GM12878 (cell line): ENCODE measurements around the gene PEAR1. TPM values are rescaled to one million over a fixed set of nuclear protein-coding genes. Genes with fewer than 3 reads are reported as not detected.

Experiments
- ATAC-seq: fragments of 200-7000 bp; cut with Tn5 transposase; 3 replicates; pipeline ENCODE4 v1.9.1; 2020; ENCODE audit warnings: mild to moderate bottlenecking, moderate library complexity
- BruUV-seq: library from RNA; stranded (reverse); fragments of 400-500 nt; replicated peaks from 2 replicates; lab custom pipeline; 2021; lab: Mats Ljungman, UMichigan
- CTCF ChIA-PET: fragments of 300-600 bp; sonication (Branson Sonifier 250); formaldehyde crosslinking; extraction: SDS; loops from one replicate; lab custom pipeline; 2021; ENCODE audit warnings: inconsistent platforms; lab: Yijun Ruan, JAX
- POLR2A ChIA-PET: fragments of 350-600 bp; formaldehyde crosslinking; extraction: SDS; loops from one replicate; lab custom pipeline; 2021; ENCODE audit warnings: inconsistent platforms; lab: Charles Lee
- RAD21 ChIA-PET: fragments of 300-600 bp; sonication (Branson Sonifier 250); formaldehyde crosslinking; loops from one replicate; lab custom pipeline; 2023; ENCODE audit warnings: antibody characterized with exemption; ENCODE audit not compliant: unreplicated experiment; lab: Charles Lee
- SMC1A ChIA-PET: fragments of 300-600 bp; sonication (Branson Sonifier 250); formaldehyde crosslinking; loops from one replicate; lab custom pipeline; 2023; ENCODE audit not compliant: unreplicated experiment, uncharacterized antibody; lab: Charles Lee
- DNase-seq: peaks from one replicate; pipeline ENCODE4 v3.0.0-alpha.2; 2011; ENCODE audit warnings: low read depth, low spot score
- FAIRE-seq: peaks from 3 replicates; lab custom pipeline; 2011; peaks lifted over from hg19 to GRCh38; lab: Jason Lieb, UNC
- H2AFZ ChIP-seq: 2 replicates; pipeline ENCODE4 v1.6.0; 2011; ENCODE audit warnings: low read depth, low read length, control low read depth; ENCODE audit not compliant: control insufficient read depth
- H3K27ac ChIP-seq: 2 replicates; pipeline ENCODE4 v1.5.1; 2011; ENCODE audit warnings: control low read depth; ENCODE audit not compliant: control insufficient read depth, insufficient read depth
- H3K27me3 ChIP-seq, 2 experiments: replicated peaks in 1 of 2; 2 replicates each; pipeline versions ENCODE4 v1.6.0 to v1.6.1; 2011; ENCODE audit warnings: low read length in 1 of 2; ENCODE audit not compliant: control insufficient read depth in 2 of 2, insufficient read depth in 2 of 2
- H3K36me3 ChIP-seq, 2 experiments: 2 replicates each; pipeline ENCODE4 v1.5.1; 2011; ENCODE audit warnings: low read length in 1 of 2; ENCODE audit not compliant: control insufficient read depth in 2 of 2, insufficient read depth in 2 of 2
- H3K4me1 ChIP-seq: 2 replicates; pipeline ENCODE4 v1.6.1; 2011; ENCODE audit warnings: mild to moderate bottlenecking, low read length, moderate library complexity, mixed read lengths; ENCODE audit not compliant: control insufficient read depth, insufficient read depth
- H3K4me2 ChIP-seq: 2 replicates; pipeline ENCODE4 v1.6.0; 2011; ENCODE audit warnings: control low read depth; ENCODE audit not compliant: control insufficient read depth, insufficient read depth
- H3K4me3 ChIP-seq: fragments of 200-600 bp; sonication (generic); 2 replicates; pipeline ENCODE4 v1.5.1; 2016
- H3K79me2 ChIP-seq: 2 replicates; pipeline ENCODE4 v1.6.0; 2011; ENCODE audit warnings: low read length; ENCODE audit not compliant: control insufficient read depth, insufficient read depth
- H3K9ac ChIP-seq: 2 replicates; pipeline ENCODE4 v1.8.0; 2011; ENCODE audit warnings: low read length, control low read depth, mixed read lengths; ENCODE audit not compliant: control insufficient read depth, insufficient read depth
- H3K9me3 ChIP-seq: replicated peaks from 3 replicates; pipeline ENCODE4 v1.5.1; 2011; ENCODE audit warnings: mild to moderate bottlenecking, low read length; ENCODE audit not compliant: control insufficient read depth, insufficient read depth
- H4K20me1 ChIP-seq: 2 replicates; pipeline ENCODE4 v1.6.0; 2011; ENCODE audit not compliant: control insufficient read depth, insufficient read depth
- CTCF ChIP-seq, 3 experiments: IDR thresholded peaks in 2 of 3; conservative IDR thresholded peaks in 1 of 3; 2 replicates each; pipeline ENCODE4 v1.5.1; 2011; ENCODE audit warnings: low read depth in 3 of 3, low read length in 3 of 3, mild to moderate bottlenecking in 3 of 3, control low read depth in 2 of 3, moderate library complexity in 2 of 3, inconsistent platforms in 1 of 3, mixed read lengths in 1 of 3; ENCODE audit not compliant: control insufficient read depth in 2 of 3, insufficient read depth in 1 of 3; ENCODE audit errors: extremely low read depth in 1 of 3
- EZH2 ChIP-seq: IDR thresholded peaks from 2 replicates; pipeline ENCODE4 v1.6.1; 2012; ENCODE audit warnings: low read depth, mild to moderate bottlenecking, control low read depth, inconsistent platforms, low read length, borderline replicate concordance; ENCODE audit not compliant: control insufficient read depth
- GATAD2B ChIP-seq: fragments of 450-650 bp; conservative IDR thresholded peaks from 2 replicates; pipeline ENCODE4 v1.6.1; 2017; ENCODE audit warnings: low read depth, mild to moderate bottlenecking, moderate library complexity
- HDAC6 ChIP-seq: fragments of 200-600 bp; sonication (generic); IDR thresholded peaks from one replicate; pipeline ENCODE4 v1.8.0; 2017; ENCODE audit warnings: antibody characterized with exemption; ENCODE audit not compliant: unreplicated experiment
- NKRF ChIP-seq: fragments of 450-650 bp; conservative IDR thresholded peaks from 2 replicates; pipeline ENCODE4 v1.6.1; 2017; ENCODE audit warnings: mild to moderate bottlenecking, moderate library complexity
- NR2F1 ChIP-seq: fragments of 450-650 bp; conservative IDR thresholded peaks from 2 replicates; pipeline ENCODE4 v1.6.1; 2017; ENCODE audit warnings: mild to moderate bottlenecking
- NRF1 ChIP-seq: conservative IDR thresholded peaks from 2 replicates; pipeline ENCODE4 v1.6.1; 2011; ENCODE audit warnings: mild to moderate bottlenecking, low read depth, low read length, improper control_type of control experiment
- POLR2AphosphoS5 ChIP-seq: IDR thresholded peaks from 2 replicates; pipeline ENCODE4 v1.6.1; 2011; ENCODE audit warnings: mild to moderate bottlenecking, low read length, inconsistent platforms
- RAD51 ChIP-seq: fragments of 450-650 bp; IDR thresholded peaks from 2 replicates; pipeline ENCODE4 v1.6.1; 2016; ENCODE audit warnings: moderate library complexity, mild to moderate bottlenecking, inconsistent platforms
- SIX5 ChIP-seq: IDR thresholded peaks from 2 replicates; pipeline ENCODE4 v1.6.1; 2011; ENCODE audit warnings: mild to moderate bottlenecking, low read depth, low read length, moderate library complexity; ENCODE audit not compliant: severe bottlenecking
- SUPT20H ChIP-seq: IDR thresholded peaks from 2 replicates; pipeline ENCODE4 v1.6.1; 2011; ENCODE audit warnings: low read depth, mild to moderate bottlenecking, low read length, moderate library complexity, borderline replicate concordance; ENCODE audit not compliant: control insufficient read depth
- ZNF24 ChIP-seq: fragments of 450-650 bp; IDR thresholded peaks from 2 replicates; pipeline ENCODE4 v1.6.1; 2017; ENCODE audit warnings: antibody characterized with exemption, mild to moderate bottlenecking
- WGBS: methylation state at CpG from one replicate; pipeline ENCODE4 v1.1.6; 2016; ENCODE audit warnings: low lambda C conversion rate; ENCODE audit not compliant: insufficient replicate concordance, insufficient coverage; ENCODE audit errors: missing lambda C conversion rate; 5-methylcytosine and 5-hydroxymethylcytosine counted together
- in situ Hi-C: fragments of 300-500 bp; cut with MboI; formaldehyde crosslinking; loops from 9 replicates; pipeline ENCODE4 v1.14.3; 2018; ENCODE audit warnings: mixed read lengths
- intact Hi-C: fragments of 100-400 bp; cut with micrococcal nuclease; formaldehyde crosslinking; loops from one replicate; pipeline ENCODE4 v1.14.2; 2022; ENCODE audit not compliant: unreplicated experiment
- polyA plus RNA-seq, 11 experiments: library from polyadenylated mRNA; depleted of rRNA in 4 of 11; unstranded in 6 of 11; stranded (reverse) in 5 of 11; fragments of >200 nt; fragmentation: Nextera tagmentation in 4 of 11; fragmentation: Illumina TruSeq in 1 of 11; extraction: Ambion mirVana in 4 of 11; extraction: Trizol in 1 of 11; gene quantifications; 1 replicate in 1 of 11; 2 replicates in 10 of 11; pipeline versions ENCODE4 v1.2.1 to v1.2.3, GENCODE V29; 2011 to 2016; ENCODE audit warnings: inconsistent platforms in 2 of 11, missing spikeins in 2 of 11, low read depth in 1 of 11
- total RNA-seq, 4 experiments: library from RNA; depleted of rRNA in 3 of 4; stranded (reverse); fragments of >200 nt in 3 of 4; fragmentation: Illumina TruSeq in 1 of 4; extraction: Trizol in 1 of 4; gene quantifications; 2 replicates each; pipeline versions ENCODE4 v1.2.1 to v1.2.3, GENCODE V29; 2013 to 2021
- TF ChIP-seq, protein P1 (sequence below): fragments of 450-650 bp; IDR thresholded peaks from 2 replicates; pipeline ENCODE4 v1.6.1; 2018; ENCODE audit warnings: borderline replicate concordance, mild to moderate bottlenecking; ENCODE audit not compliant: partially characterized antibody
- TF ChIP-seq, protein P2 (sequence below): fragments of 450-650 bp; formaldehyde crosslinking; IDR thresholded peaks from 2 replicates; pipeline ENCODE4 v1.4.0; 2020; ENCODE audit warnings: mild to moderate bottlenecking, moderate library complexity

Gene PEAR1
- total and polyA plus RNA-seq, 10 of the 15 experiments (the other 5 are each of a cell fraction or from before 2014, with no cell fraction given), result not detected

DNA sequence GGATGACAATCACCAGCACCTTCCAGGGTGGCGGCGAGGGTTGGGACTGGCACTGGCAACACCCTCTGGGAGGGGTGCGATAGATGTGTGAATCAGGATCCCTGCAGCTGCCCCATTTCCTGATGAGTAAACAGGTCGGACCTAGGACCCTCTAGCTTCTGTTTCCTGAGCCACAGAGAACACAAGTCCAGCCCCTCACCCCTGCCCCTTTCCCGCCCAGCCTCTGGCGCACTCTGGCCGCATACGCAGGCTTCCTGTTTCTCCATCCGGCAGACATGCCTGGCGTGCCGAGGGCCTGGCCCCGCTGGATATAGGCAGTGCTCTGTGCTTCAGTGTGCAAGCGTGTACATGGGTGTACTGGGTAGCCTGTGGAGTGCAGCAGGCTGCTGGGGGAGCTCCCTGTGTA lies 4.6 kb downstream of the PEAR1 start:
- no peak overlapping the region for H2AFZ ChIP-seq
- SMC1A ChIA-PET, result no interaction called here
- H3K79me2 ChIP-seq, result no peaks in the 10 kb centered on the region
- H3K9ac ChIP-seq, result no peak overlapping the region
- H3K4me3 ChIP-seq, result no peak overlapping the region
- ATAC-seq (no peak; the same call in 1 of the 3 replicates), FAIRE-seq (no peak), DNase-seq (no peak)
- WGBS, result 13% methylated on average over 11 of the region's 13 CpGs
- POLR2A ChIA-PET, result no interaction called here
- intact Hi-C loops (no loop called here), in situ Hi-C loops (no loop called here)
- no peaks in the 10 kb centered on the region for H4K20me1 ChIP-seq
- no peaks in the 10 kb centered on the region for H3K9me3 ChIP-seq
- no peak overlapping the region for H3K4me2 ChIP-seq
- peaks cover 3 to 9% of the 10 kb centered on the region in 2 experiments; a peak in 3 of 4 replicates for H3K27me3 ChIP-seq
- H3K27ac ChIP-seq, result no peak overlapping the region
- no peaks in the 10 kb centered on the region for H3K4me1 ChIP-seq
- H3K36me3 ChIP-seq, result no peaks in the 10 kb centered on the region
- RAD21 ChIA-PET, result no interaction called here
- CTCF ChIA-PET, result interaction anchor here (0.9 to 1.0 kb wide), 2 partner anchors 12 to 172 kb away, joined by 3 read pairs; no protein-coding TSS in a partner anchor
- no TSS peak for BruUV-seq
- no peak for TF ChIP-seq HDAC6
- no peak for TF ChIP-seq EZH2
- no peak for TF ChIP-seq RAD51
- no peak for TF ChIP-seq POLR2AphosphoS5
- no peak for TF ChIP-seq NKRF
- TF ChIP-seq, protein P1, sequence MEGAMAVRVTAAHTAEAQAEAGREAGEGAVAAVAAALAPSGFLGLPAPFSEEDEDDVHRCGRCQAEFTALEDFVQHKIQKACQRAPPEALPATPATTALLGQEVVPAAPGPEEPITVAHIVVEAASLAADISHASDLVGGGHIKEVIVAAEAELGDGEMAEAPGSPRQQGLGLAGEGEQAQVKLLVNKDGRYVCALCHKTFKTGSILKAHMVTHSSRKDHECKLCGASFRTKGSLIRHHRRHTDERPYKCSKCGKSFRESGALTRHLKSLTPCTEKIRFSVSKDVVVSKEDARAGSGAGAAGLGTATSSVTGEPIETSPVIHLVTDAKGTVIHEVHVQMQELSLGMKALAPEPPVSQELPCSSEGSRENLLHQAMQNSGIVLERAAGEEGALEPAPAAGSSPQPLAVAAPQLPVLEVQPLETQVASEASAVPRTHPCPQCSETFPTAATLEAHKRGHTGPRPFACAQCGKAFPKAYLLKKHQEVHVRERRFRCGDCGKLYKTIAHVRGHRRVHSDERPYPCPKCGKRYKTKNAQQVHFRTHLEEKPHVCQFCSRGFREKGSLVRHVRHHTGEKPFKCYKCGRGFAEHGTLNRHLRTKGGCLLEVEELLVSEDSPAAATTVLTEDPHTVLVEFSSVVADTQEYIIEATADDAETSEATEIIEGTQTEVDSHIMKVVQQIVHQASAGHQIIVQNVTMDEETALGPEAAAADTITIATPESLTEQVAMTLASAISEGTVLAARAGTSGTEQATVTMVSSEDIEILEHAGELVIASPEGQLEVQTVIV, result no peak
- no peak for TF ChIP-seq NRF1
- TF ChIP-seq SIX5, result no peak
- no peak for TF ChIP-seq NR2F1
- no peak for TF ChIP-seq CTCF (IDR thresholded peaks at IDR 0.05 in 2 of 3, conservative IDR thresholded peaks at IDR 0.05 in 1 of 3; ENCODE audit: control insufficient read depth in 2 of 3, extremely low read depth in 1 of 3, insufficient read depth in 1 of 3, low read depth in 3 of 3, low read length in 3 of 3)
- TF ChIP-seq ZNF24, result no peak
- TF ChIP-seq SUPT20H, result no peak
- TF ChIP-seq GATAD2B, result no peak
- TF ChIP-seq, protein P2, sequence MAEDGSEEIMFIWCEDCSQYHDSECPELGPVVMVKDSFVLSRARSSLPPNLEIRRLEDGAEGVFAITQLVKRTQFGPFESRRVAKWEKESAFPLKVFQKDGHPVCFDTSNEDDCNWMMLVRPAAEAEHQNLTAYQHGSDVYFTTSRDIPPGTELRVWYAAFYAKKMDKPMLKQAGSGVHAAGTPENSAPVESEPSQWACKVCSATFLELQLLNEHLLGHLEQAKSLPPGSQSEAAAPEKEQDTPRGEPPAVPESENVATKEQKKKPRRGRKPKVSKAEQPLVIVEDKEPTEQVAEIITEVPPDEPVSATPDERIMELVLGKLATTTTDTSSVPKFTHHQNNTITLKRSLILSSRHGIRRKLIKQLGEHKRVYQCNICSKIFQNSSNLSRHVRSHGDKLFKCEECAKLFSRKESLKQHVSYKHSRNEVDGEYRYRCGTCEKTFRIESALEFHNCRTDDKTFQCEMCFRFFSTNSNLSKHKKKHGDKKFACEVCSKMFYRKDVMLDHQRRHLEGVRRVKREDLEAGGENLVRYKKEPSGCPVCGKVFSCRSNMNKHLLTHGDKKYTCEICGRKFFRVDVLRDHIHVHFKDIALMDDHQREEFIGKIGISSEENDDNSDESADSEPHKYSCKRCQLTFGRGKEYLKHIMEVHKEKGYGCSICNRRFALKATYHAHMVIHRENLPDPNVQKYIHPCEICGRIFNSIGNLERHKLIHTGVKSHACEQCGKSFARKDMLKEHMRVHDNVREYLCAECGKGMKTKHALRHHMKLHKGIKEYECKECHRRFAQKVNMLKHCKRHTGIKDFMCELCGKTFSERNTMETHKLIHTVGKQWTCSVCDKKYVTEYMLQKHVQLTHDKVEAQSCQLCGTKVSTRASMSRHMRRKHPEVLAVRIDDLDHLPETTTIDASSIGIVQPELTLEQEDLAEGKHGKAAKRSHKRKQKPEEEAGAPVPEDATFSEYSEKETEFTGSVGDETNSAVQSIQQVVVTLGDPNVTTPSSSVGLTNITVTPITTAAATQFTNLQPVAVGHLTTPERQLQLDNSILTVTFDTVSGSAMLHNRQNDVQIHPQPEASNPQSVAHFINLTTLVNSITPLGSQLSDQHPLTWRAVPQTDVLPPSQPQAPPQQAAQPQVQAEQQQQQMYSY (CRISPR knock-in tag), result no peak
